ENCODE data around the gene CUL1. TPM values are rescaled to one million over a fixed set of nuclear protein-coding genes. Genes with fewer than 3 reads are reported as not detected.

The CUL1 gene
- total RNA-seq, 2 donors from 2014 or later: 35.0 to 42.1 TPM

- Histone ChIP-seq H3K9me3 (ENCODE audit: control insufficient read depth, low read length) (no peaks in the 10 kb centered on the region), H3K36me3 (ENCODE audit: control insufficient read depth, insufficient read depth, low read length) (peaks cover 33% of the 10 kb centered on the region), H3K9ac (ENCODE audit: extremely low read depth, low read length, poor library complexity, severe bottlenecking) (no peak overlapping the region), H3K4me1 (ENCODE audit: control insufficient read depth, insufficient read depth, low read length) (no peaks in the 10 kb centered on the region), H3K27ac (ENCODE audit: low read depth, low read length) (no peak overlapping the region), H3K4me3 (ENCODE audit: low read length) (no peak overlapping the region), H3K27me3 (ENCODE audit: control insufficient read depth, insufficient read depth, low read length, poor library complexity, severe bottlenecking) (no peaks in the 10 kb centered on the region)
- no peak for TF ChIP-seq CTCF (conservative IDR thresholded peaks at IDR 0.05)
- H3K4me1 Mint-ChIP-seq: peaks cover 1% of the 10 kb centered on the region
- no peak for DNase-seq
- H3K27me3 Mint-ChIP-seq (ENCODE audit: insufficient read depth): no peaks in the 10 kb centered on the region
- 95 to 99% methylated on average over 3 to 5 of the region's 5 CpGs for WGBS, 2 experiments (ENCODE audit: insufficient coverage in 1 of 2, insufficient read length in 1 of 2)
- H3K27ac Mint-ChIP-seq: no peak overlapping the region
- H3K36me3 Mint-ChIP-seq (ENCODE audit: low read depth): peaks cover 25% of the 10 kb centered on the region
- H3K4me3 Mint-ChIP-seq: no peak overlapping the region
- no peaks in the 10 kb centered on the region for H3K9me3 Mint-ChIP-seq
Observed at GRCh38 chr7:148830897-148831692, 132.4 kb downstream of the CUL1 start.

- H3K36me3 ChIP-seq (ENCODE audit: control insufficient read depth, insufficient read depth, low read length): peaks cover 29% of the 10 kb centered on the region
- H3K36me3 Mint-ChIP-seq (ENCODE audit: low read depth): peaks cover 21% of the 10 kb centered on the region
- no peak overlapping the region for H3K4me3 ChIP-seq (ENCODE audit: low read length)
- no peak overlapping the region for H3K4me3 Mint-ChIP-seq
- H3K27ac Mint-ChIP-seq: no peak overlapping the region
- H3K9me3 ChIP-seq (ENCODE audit: control insufficient read depth, low read length): no peaks in the 10 kb centered on the region
- no peak overlapping the region for H3K27ac ChIP-seq (ENCODE audit: low read depth, low read length)
- H3K4me1 ChIP-seq (ENCODE audit: control insufficient read depth, insufficient read depth, low read length): no peaks in the 10 kb centered on the region
- TF ChIP-seq CTCF (conservative IDR thresholded peaks at IDR 0.05): no peak
- WGBS, 2 experiments (ENCODE audit: insufficient coverage in 1 of 2, insufficient read length in 1 of 2): 95% methylated on average over 2 of the region's 2 CpGs
- peaks cover 1% of the 10 kb centered on the region for H3K4me1 Mint-ChIP-seq
- DNase-seq: no peak
- no peaks in the 10 kb centered on the region for H3K9me3 Mint-ChIP-seq
- no peak overlapping the region for H3K9ac ChIP-seq (ENCODE audit: extremely low read depth, low read length, poor library complexity, severe bottlenecking)
- no peaks in the 10 kb centered on the region for H3K27me3 Mint-ChIP-seq (ENCODE audit: insufficient read depth)
- no peaks in the 10 kb centered on the region for H3K27me3 ChIP-seq (ENCODE audit: control insufficient read depth, insufficient read depth, low read length, poor library complexity, severe bottlenecking)
Observed at GRCh38 chr7:148831782-148832181, 133.1 kb downstream of the CUL1 start.

- peaks cover 1% of the 10 kb centered on the region for H3K4me1 Mint-ChIP-seq
- H3K4me3 ChIP-seq (ENCODE audit: low read length): no peak overlapping the region
- TF ChIP-seq CTCF (conservative IDR thresholded peaks at IDR 0.05): no peak
- H3K27ac Mint-ChIP-seq: no peak overlapping the region
- H3K27ac ChIP-seq (ENCODE audit: low read depth, low read length): no peak overlapping the region
- no peaks in the 10 kb centered on the region for H3K27me3 Mint-ChIP-seq (ENCODE audit: insufficient read depth)
- no peaks in the 10 kb centered on the region for H3K9me3 ChIP-seq (ENCODE audit: control insufficient read depth, low read length)
- H3K36me3 Mint-ChIP-seq (ENCODE audit: low read depth): peaks cover 28% of the 10 kb centered on the region
- no peaks in the 10 kb centered on the region for H3K4me1 ChIP-seq (ENCODE audit: control insufficient read depth, insufficient read depth, low read length)
- H3K27me3 ChIP-seq (ENCODE audit: control insufficient read depth, insufficient read depth, low read length, poor library complexity, severe bottlenecking): no peaks in the 10 kb centered on the region
- H3K9ac ChIP-seq (ENCODE audit: extremely low read depth, low read length, poor library complexity, severe bottlenecking): no peak overlapping the region
- DNase-seq: no peak
- WGBS, 2 experiments (ENCODE audit: insufficient coverage in 1 of 2, insufficient read length in 1 of 2): 78% methylated on average over 1 of the region's 2 CpGs; no CpG with 5 or more reads in 1 of the 2 experiments
- H3K9me3 Mint-ChIP-seq: no peaks in the 10 kb centered on the region
- peaks cover 21% of the 10 kb centered on the region for H3K36me3 ChIP-seq (ENCODE audit: control insufficient read depth, insufficient read depth, low read length)
- no peak overlapping the region for H3K4me3 Mint-ChIP-seq
Observed at GRCh38 chr7:148834605-148835004, 135.9 kb downstream of the CUL1 start.
